HG03558 (cell line): ENCODE data around the gene ANP32A.

Source experiments
- ATAC-seq: cut with Tn5 transposase; IDR thresholded peaks from one replicate; pipeline ENCODE4 v1.9.1; 2021; ENCODE audit warnings: moderate number of reproducible peaks; ENCODE audit not compliant: unreplicated experiment; ENCODE audit errors: extremely low read depth

ANP32A gene

DNA sequence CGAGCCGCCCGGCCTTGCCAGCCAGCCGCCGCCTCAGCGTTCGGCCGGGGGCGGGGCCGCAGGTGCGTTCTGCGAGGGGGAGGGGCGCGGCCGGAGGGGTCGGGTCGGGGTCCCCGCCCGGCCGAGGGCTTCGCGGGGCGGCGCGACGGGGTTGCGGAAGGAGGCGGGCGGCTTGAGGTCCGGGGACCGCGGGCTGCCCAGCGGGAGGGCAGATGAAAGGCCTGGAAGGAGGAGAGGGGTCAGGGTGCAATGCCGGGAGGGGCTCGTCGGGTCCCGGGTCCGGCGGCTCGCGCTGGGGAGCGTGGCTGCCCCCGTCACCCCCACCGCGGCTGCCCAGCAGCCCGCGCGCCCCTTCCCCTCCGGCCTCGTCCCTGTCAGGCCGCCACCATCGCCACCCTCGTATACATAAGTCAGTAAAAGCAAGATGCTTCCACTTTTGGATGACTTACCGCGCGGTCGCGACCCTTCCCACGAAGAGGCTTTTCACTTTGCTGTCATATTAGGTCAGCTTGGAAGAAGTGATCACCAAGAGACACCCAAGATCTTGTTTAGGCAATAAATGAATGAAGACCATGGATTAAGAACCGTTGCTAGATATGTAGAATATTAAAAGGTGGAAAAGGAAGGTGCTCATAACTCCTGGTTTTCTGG is 620 bp upstream of the ANP32A start:
- ATAC-seq = no peak

DNA sequence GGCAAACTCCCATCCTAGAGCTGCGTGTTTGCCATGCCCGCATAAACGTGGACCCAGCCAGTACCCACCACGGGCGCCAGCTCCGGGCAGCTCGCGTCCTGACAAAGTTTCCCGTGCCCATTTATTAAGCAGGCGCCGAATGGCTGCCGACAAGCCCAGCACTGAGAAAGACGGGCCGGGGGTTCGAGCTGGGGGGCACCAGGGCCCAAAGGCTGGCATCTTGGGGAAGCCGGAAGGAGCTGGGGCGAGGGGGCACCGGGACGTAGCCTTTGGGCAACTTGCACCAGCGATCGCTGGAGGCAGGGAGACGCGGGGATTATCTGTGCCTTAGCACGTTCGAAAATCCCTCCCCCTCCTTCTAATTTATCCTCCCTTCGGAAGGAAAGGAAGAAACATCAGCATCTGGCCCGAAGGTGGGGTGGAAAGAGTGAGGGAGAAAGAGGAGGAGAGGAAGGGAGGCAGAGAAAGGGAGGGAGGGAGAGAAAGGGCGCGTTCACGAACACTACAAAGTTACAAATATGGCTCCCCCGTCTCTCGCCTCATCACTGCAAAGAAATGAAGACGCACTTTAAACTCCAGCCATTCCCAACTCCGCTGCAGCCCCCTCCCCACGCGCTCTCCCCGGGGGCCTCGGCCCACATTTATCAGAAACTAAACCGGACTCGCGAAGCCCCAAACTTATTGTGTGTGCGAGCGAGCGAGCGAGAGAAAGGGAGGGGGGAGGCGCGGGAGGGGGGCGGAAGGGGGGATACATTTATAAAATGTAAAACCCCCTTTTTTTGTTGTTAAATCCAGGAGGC is 1.0 kb downstream of the ANP32A start:
- no peak for ATAC-seq

DNA sequence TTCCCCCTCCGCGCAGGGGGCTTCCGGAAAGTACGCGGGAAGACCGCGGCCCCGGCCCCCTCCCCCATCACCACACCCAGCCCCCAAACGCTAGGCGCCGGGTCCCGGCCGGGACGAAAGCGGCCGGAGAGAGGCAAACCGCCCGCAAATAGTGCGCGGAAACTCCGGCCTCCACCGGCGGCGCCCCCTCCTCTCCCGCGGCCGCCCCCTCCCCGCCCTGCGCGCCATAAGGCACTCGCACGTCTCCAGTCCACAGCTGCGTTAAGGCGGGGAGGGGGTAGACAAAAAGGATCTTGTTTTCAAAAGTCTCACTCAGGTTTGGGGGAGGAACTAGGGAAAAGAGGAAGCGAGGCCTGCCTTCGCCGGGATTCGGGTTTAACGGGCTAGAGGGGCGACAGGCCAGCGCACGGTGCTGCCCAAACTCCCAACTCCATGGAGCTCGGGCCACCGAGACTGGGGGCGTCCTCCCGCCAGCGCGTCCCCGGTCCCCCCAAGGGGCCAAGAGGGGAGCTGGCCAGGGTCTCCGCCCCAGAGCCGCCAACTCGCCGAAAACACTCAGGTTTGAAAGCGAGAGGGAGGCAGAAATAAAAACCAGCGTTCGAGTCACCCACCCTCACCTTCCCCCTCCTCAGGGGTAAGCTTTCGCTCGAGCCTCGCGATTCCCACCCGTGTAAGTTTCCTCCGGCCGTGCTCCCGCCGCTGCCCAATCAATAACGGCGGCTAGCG is 1.8 kb downstream of the ANP32A start:
- ATAC-seq = no peak

DNA sequence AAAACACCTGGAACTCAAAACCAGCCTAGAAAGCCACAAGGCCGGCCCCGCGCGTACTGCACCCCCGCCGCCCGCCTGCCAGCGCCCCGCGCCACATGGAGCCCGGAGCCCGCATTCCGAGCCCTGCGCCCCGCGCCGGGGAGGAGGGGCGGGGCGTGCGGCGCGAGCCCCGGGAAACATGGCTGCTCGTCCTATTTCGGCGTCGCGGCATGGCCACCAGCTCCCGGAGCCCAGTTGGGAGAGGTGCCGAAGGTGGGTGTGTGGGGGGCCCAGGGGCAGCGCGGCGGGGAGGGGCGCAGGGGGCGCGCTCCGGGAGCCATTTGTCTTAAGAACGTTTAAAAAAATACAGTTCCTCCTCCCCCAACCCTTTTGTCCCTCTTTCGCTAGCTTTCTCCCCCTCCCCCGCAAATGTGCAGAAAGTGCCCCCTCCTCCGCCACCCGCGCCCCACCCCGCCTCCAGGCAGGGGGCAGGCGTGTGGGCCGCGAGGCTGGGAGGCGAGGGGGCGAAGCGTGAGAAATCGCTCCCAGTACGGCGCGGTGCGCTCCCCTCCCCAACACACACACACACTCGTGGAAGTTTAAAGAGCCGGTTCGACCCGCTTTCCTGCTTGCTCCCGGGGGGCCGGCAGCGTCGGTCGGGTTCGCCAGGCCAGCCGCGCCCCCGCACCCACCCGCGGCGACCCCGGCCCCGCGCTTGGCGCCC is 2.5 kb downstream of the ANP32A start:
- no peak for ATAC-seq

DNA sequence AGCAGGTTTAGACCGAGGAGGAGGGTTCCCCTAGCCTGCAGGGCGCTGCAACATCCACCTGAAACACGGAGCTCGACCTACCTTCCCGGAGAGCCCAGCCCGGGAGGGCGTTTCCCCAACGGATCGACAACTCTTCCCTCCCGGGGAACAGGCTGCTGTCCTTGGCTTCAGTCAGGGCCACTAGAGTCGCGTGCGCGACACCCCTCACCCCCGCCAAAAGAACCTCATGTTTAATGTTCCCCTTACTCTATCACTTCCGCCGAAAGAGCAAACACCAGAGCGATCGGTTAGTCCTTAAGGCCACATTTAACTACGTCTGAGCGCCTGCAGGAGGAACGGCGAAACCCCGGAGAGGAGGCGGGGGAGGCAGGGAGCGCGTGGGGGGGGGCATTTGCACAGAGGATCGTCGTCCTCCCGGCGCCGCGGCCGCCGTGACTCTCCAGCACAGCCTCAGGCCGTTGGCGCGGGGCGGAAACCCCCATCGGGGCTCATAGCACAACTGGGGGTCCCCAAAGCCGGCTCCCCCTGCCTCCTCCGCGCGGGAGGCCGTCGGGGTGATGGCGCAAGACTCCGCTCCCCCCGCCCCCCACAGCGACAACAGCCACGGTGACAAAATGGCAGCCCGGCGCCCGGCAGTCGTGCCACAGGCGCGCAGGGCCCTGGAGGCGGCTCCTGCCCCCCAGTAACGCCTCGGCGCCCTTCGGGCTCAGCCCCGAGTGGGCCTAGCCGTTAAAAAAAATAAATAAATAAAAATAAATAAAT is 3.2 kb downstream of the ANP32A start:
- ATAC-seq = no peak

DNA sequence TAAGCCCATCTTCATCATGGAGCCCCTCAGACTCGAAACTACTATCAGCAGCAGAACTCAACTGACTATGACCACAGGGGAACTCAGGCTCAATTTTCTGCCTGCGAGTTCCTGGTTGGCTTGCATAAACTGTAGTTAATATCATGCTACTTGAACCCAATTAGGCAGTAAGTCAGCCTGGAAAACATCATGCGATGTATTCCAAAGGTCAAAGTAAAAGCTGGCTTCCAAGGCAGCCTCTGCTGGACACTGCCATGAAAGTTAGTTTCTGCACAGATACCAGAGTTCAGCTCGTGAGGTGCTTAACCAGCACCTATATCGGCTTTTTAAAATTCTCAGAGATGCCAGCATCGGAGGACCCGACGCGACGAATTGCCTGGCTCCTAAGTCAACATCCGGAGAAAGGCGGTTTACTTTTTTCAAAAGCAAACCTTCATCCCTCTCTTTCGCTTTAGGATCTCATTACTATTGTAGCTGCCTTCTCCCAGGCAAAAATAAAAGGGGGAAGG is 3.8 kb downstream of the ANP32A start:
- ATAC-seq = no peak

DNA sequence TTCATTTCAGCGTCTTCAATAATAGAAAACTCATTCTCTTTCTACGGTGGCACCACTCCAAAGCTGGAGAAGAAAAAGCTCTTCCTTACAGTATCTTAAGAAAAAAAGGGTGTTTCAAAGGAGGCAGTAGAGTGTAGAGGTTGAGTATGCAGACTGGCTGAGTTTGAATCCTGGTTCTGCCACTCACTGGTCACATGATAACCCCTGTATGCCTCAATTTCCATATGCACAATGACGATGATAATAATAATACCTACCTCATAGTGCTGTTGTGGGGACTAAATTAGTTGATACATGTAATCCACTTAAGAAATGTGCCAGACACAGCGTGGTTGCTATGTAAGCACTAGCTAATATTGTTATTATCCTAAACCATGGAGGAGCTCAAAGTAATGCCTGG is 4.5 kb downstream of the ANP32A start:
- ATAC-seq = no peak

DNA sequence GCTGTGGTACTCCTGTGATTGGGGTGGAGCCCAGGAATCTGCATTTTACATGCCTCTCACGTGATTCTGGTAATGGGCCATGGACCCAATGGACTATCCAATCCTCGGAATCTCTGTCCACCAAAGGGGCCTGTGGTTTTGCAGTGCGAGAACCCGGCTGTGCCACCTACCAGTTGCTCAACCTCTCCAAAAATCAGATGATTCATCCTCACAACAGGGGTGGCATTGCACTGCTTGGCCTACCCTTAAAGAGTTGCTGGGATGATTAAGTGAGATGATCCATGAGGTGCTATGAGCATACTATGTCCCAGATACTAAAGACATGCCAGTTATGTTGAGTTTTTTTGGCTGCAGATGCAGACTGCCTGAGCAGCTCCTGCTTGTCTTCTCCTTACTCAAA is 5.1 kb downstream of the ANP32A start:
- ATAC-seq = no peak

DNA sequence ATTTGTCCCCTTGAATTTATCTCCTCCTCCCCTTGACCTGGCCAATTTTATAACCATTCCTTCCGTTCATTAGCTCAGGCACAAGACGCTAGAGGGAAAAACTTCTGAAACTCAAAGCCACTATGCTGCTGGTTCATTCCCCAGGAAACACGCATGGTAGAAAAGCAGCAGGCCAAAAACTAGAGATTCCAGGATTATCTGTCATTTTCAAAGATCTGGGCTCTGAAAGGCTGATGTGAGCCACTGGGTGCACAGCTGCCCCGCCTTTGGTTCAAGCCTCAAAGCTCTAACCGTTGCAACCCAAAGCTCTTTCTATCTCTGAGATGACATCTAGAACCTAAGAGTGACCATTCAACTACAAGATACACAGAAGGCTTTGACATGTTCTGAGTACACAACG is 6.1 kb downstream of the ANP32A start:
- no peak for ATAC-seq

DNA sequence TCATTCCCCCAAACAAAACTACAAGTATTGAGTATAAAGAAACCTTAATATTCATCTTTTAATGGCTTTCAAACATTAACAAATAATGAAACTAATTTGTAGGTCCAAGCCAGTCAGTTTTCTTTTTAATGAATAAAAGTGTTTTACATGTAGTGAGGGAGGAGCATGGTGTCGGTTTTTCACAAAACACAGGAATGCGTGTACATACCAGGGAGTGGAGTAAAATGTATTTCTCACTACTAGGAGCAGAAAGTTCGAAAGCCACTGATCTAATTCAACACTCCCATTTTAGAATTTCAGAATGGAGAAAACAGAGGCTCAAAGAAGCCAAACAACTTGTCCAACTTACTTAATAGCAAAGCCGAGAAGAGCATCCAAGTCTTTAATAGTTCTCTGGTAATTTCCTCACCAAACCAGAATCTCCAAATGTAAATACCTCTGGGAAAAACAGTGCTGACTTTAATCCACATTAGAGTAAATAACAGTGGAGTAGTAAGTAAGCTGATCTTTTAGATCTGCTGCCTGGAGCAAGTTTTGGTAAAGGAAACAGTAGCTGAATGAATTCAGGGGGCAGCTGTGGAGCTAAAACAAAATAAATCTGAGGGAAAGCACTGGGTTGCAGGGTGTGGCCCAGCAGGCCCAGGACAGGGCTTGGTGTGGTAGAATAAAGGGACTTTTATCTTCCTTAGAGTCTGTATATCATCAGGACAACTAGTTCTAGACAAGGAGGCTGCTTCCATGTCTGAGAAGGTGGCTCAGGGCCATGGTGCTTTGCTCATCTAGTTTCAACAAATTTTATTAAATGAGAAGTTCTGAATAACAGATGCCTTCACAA is 7.9 kb downstream of the ANP32A start:
- no peak for ATAC-seq

DNA sequence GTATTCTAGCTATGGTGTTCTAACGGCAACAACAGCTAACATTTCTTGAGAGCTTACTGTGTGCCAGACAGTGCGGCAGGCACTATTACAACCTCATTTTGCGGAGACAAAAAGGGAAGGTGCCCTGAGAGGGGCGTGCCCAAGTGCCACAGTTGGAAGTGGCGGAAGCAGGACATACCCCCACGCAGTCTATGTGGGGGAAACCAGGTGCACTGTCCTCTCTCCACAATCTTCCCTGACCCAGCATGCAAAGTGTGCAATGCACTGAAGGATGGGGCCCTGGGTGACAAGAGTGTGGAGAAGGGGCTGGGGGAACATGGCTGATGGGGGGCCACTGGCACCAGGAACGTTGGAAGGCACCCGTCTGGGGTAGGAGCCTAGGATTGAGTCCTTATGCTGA is 8.6 kb downstream of the ANP32A start:
- ATAC-seq = no peak

DNA sequence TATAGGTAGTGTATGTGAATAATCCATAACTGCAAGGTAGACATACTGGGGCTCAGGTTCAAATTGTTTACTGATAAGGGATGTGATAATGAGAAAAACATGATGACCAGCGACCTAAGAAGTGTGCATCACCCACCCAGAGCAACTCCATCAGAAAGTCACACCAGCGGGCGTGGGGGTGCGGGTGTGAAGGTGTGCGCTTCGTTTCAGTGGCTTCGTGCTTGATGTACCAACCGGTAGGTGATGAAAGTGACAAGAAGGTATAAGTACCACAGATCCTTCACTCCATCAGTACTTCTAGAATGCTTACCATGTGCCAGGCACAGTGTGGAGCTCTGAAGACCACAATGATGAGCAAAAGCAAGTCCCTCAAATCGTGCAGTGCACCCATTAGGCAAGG is 11.2 kb downstream of the ANP32A start:
- ATAC-seq = no peak

DNA sequence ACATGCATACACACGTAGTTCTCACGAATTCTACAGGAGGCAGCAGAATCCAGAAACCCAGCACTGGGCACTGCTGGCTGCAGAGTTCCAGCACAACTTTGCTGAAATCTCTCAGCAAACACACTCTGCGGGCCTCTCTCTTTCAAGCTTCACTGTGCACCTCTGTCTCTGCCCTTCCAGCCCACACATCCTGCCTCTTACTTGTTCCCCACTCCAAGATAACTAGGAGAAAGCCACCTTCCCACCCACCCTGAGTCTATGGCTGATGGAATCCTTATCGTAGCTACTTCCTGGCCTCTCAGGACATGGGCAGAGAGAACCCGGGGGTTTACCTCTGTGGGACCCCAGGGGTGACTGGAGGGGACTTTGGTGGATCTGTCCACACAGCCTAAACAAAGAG is 11.9 kb downstream of the ANP32A start:
- no peak for ATAC-seq

DNA sequence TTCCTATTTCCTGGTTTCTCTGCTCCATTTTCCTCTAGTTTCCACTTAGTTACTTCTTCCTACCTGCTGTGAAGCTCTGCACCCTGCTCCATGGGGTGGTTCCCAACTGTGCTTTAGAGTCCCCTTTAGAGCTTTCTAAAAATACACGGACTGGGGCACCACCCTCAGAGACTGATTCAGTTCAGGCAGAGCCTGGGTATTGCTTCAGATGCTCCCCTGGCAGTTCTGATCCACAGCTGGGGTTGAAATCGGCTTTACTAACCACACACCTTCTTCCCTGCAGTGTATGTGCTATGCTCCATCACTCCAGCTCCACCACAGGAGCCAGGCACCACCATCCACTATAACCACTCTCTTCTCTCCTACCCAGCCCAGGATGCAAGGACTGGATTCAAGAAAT is 12.6 kb downstream of the ANP32A start:
- no peak for ATAC-seq

DNA sequence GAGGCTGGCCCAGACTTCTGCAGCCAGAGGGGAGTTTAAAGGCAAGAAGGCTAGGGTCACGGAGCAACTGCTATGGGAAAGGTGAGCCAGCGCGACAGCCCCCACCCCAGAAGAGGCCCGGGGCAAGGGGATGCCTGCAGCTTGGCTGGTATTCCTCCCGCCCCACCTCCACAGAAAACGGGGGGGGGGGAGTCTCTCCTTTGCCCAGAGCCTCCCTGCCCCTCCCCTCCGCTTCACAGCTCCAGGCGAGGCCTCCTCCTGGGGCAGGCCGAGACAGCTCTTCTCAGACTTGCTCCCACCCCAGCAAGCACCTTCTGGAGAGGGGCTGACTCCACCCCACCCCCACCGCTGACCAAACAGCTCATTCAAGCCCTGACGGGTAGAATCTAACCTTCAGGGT is 13.4 kb downstream of the ANP32A start:
- no peak for ATAC-seq

DNA sequence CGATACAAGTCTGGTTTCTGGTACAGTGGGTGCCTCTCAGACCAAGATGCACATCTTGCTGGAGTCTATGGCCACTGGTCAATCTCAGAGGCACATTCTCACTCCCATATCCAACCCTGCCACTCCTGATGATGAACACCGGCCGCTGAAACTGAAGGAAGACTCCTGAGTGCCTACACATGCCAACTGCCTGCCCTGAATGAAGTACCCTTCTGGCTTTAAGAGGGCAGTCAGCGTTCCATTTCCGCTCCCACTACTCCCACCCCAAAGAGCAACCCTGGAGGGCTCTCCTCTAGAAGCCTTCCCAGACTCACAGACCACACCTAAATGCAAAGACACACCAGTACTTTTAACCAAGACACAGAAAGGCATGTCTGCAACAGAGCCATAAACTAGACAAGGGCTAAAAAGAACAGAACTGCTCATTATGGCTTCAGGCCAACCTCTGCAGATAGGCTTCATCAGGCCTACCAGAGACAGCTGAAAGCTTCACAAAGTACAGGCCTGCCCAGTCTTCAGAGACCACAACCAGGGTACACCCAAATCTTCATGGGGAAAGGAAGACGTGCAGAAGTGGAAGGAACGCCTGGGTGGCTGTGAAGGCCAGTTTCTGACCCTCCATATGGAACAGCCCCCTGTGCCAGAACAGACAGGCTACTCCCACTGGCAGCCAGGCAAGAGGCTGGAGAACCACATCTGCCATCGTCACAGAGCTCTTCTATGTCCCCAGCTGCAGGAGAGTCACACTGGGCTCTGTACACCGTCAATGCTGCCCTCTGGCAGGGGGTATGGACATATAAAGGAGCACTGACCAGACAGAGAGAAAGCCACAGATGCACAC is 14.3 kb downstream of the ANP32A start:
- ATAC-seq = no peak

DNA sequence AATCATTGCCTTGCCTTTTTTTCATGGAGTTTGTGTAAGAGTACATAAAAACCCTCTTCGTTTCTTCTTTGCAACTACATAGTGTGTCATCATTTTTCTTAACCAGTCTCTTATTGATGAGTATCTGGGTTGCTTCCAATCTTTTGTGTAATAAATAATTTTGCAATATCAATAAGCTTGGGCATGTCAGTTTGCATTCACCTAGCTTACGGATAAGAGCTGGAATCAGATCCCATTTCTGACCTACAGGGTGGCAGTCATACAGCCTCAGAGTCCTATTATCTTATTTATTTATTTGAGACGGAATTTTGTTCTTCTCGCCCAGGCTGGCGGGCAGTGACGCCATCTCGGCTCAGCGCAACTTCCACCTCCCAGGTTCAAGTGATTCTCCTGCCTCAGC is 18.3 kb downstream of the ANP32A start:
- ATAC-seq = no peak

DNA sequence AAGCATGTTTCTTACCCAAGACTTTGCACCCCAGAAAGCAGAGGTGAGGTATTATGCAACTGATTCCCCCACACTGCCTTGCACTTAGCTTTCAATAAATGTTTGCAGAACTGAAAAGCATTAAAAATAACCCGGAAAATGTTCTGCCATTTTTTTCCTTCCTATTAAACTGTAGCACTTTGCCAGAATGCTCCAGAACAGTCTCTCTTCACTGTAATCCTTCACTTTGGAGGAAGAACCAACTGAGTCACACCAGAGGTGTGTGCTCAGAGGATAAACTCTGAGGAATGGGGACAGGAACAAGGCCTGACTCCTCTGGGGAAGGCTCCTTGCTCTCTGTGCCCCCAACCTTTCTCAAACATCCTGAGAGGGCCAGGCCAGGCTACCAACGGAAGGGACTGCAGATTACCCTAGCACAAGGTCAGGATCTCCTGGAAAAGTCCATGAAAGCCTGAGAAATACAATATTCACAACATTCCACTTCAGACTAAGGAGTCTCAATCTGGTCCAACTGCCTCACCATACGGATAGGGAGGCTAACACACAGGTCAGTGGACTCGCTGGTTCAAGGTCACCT is 19.0 kb downstream of the ANP32A start:
- ATAC-seq = no peak
